HG03175 (cell line): Measurements from ENCODE around the gene SPARC.

Source experiments
- ATAC-seq: cut with Tn5 transposase; IDR thresholded peaks from one replicate; pipeline ENCODE4 v1.9.1; 2021; ENCODE audit warnings: mild to moderate bottlenecking, moderate library complexity; ENCODE audit not compliant: unreplicated experiment

The SPARC gene

GRCh38 chr5:151661968-151662732 lies 24.6 kb downstream of the SPARC start:
- peak; percentile 76 for ATAC-seq

GRCh38 chr5:151660616-151661495 lies 25.9 kb downstream of the SPARC start:
- no peak for ATAC-seq

GRCh38 chr5:151659001-151659754 lies 27.5 kb downstream of the SPARC start:
- ATAC-seq = peak; percentile 72

GRCh38 chr5:151657114-151657513 lies 29.6 kb downstream of the SPARC start:
- ATAC-seq = no peak

DNA sequence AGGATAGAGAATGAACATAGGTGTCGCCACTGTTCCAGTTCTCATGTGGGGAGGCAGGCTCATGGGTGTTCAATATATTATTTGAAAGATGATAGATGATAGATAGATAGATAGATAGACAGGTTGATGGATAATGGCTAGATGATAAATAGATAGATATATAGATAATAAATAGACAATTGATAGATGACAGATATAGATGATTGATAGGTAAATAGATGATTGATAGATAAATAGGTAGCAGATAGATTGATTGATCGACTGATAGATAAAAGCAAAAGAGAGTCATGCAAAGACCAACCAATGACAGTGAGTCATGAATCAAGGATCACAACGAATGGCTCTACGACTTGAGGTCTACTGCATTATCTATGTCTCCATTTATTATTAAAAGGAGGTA lies 30.4 kb downstream of the SPARC start:
- ATAC-seq = no peak

- peak; percentile 98 for ATAC-seq
Observed at GRCh38 chr5:151651997-151652645, 34.6 kb downstream of the SPARC start.

DNA sequence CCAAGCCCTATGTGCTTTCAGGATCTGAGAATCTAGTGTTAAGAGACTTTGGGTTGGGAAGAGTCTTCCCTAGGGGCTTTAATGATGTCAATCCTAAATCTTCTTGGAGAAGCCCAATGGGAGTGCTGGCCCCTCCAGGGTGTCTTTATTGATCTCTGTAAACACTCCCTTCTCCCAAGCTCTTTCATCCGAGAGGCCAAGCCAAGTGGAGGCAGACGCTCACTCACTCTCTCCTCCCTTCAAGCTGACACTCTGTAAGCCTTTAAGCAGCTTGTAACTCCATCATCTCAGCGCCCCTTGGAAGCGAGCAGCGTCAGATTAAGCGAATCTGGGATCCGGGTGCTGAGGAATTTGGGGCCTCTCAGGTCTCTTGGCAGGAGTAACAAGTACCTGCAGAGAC lies 37.7 kb downstream of the SPARC start:
- no peak for ATAC-seq

GRCh38 chr5:151648089-151648488 lies 38.6 kb downstream of the SPARC start:
- ATAC-seq = no peak

DNA sequence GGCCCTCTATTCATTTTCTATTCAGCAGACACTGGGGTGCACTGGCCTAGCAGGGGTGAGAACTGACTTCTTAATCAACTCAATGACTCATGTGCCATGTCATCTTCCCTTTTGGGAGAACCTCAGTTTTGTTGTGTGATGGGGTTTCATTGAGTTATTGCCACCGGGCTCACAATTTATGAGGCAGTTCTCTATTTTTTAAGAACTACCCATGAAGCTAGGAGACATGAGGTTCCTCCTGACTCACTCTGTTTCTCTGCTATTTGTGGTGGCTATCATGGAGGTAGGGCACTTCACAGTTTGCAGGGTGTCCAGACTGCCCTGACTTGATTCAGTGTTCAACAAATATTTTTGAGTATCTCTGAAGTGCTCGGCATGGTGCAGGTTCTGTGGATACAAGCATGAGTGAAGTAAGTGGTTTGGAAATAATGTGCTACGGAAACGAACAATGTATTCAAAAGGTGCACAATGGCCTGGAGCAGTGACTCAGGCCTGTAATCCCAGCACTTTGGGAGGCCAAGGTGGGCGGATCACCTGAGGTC lies 39.3 kb downstream of the SPARC start:
- no peak for ATAC-seq

DNA sequence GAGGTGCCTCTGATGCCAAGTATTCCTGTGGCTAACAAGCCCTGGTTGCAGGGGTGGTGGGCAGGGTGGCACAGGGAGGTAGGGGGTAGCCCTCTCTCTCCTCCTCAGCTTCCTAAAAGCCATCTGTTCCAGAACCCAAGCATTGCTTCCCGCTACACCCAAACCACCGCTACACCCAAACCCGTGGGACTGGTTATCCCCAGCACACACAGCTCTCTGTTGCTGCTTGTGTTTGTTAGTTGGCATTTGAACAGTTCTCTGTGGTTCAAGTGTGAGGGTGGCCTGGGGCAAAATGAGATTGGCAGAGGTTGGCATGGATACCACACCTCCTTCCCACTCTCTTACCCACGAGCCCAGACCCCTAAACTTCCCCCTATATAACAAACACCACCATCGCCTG lies 40.4 kb downstream of the SPARC start:
- ATAC-seq = no peak

GRCh38 chr5:151643388-151643787 lies 43.3 kb downstream of the SPARC start:
- no peak for ATAC-seq

- no peak for ATAC-seq
Observed at GRCh38 chr5:151642472-151643140, 44.1 kb downstream of the SPARC start.

DNA sequence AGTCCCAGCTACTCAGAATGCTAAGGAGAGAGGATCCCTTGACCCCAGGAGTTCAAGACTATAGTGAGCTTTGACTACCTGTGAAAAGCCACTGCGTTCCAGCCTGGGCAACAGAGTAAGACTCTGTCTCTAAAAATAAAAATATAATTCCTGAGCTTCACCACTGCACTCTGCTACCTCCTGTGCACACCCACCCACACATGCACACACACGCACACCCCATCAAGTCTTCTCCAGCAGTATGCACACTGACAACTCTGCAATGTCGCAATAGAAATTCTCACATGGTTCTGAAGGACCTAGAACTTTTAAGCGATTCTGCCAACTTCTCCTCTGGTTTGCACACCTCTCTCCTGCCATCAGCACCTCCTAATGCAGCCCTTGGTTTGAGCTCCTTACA lies 48.1 kb downstream of the SPARC start:
- no peak for ATAC-seq

GRCh38 chr5:151637676-151638075 lies 49.0 kb downstream of the SPARC start:
- no peak for ATAC-seq

DNA sequence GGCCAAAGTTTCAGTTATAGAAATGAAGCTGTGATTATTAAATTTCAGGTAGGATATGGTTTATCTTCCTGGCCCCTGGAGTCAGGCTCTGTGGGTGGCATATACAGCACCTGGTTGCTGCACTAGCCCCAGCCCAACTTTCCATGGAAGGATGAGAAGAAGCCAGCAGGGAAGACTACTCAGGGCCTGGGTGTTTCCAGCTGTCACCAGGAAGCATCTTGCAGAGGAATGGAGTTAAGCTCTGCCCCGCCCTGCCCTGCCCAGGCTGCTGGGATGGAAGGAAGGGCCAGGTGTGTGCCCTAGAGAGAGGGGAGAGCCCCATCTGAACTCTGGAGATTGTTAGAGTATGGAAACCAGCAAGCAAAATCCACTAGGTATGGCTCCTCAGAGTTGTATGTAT lies 52.8 kb downstream of the SPARC start:
- no peak for ATAC-seq

- no peak for ATAC-seq
Observed at GRCh38 chr5:151632941-151633340, 53.8 kb downstream of the SPARC start.

DNA sequence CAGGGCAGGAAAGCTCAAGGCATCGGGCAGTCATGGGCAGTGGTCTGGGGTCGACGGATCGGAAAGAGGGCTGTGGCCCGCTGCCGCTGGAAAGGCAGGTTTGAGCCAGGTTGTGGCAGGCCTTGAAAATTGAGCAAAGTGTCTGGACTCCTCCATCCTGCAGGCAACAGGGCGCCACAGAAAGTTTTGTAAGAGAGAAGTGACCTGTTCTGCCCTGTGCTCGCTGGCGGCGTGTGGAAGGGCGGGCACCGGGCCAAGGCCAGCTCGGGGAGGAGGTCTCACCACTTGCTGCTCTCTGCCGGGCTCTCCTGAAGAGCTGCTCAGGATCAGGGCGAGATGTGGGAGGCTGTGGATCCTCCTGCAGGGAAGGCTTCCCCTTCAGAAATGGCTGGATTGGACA lies 54.2 kb downstream of the SPARC start:
- no peak for ATAC-seq

DNA sequence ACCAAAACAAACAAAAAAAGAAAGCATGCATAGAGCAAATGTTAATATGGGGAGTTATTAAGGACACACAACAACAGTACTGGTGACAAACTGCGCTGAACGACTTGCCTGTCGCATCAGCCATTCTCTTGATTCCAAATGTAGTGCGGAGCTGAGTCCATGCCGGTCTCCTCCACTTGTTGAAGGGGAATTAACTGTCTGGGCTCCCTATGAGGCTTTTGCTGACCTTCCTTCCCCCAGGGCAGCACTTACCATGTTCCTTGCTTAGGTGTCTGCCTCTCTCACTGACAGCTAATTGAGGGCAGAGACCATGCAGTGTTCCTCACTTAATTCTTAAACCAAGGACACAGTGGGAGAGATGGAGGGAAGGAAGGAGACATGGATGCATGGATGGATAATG lies 54.8 kb downstream of the SPARC start:
- ATAC-seq = no peak

GRCh38 chr5:151630088-151630487 lies 56.6 kb downstream of the SPARC start:
- no peak for ATAC-seq
